NOMO-1 treated with DMSO at 0.1 percent for 48 hours (cell line): ENCODE results near the gene TBC1D22B.
"Not testable (repeated sequence)": the region's sequence is repeated elsewhere in the genome, so short reads cannot be mapped to it uniquely, and the experiment has no call there.

Experiments
- DNase-seq: peaks from one replicate; lab custom pipeline; 2025; ENCODE audit not compliant: unreplicated experiment; lab: John Stamatoyannopoulos, UW

TBC1D22B gene

GRCh38 chr6:37303091-37303660 lies 45.6 kb downstream of the TBC1D22B start:
- no peak for DNase-seq

- DNase-seq, result peak; percentile 7
Measured at GRCh38 chr6:37303891-37304503, 46.4 kb downstream of the TBC1D22B start.

DNA sequence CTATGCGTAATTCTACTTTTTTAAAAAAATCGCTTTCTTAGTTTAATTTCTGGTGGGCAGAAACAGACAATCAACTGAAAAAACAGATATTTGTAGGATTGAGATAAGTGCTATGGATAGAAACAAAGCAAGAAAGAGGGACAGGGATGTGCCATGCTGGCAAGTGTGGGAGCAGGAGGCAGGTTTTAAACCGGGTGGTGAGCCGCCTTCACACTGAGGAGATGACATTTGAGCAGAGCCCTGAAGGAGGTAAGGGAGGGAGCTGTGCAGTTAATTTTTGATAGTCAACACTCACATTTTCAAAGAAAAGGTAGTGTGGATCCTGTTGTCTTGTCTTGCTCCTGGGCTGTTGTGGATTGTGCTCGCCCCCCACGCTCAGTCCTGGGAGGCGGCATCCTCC lies 47.2 kb downstream of the TBC1D22B start:
- DNase-seq, result no peak

DNA sequence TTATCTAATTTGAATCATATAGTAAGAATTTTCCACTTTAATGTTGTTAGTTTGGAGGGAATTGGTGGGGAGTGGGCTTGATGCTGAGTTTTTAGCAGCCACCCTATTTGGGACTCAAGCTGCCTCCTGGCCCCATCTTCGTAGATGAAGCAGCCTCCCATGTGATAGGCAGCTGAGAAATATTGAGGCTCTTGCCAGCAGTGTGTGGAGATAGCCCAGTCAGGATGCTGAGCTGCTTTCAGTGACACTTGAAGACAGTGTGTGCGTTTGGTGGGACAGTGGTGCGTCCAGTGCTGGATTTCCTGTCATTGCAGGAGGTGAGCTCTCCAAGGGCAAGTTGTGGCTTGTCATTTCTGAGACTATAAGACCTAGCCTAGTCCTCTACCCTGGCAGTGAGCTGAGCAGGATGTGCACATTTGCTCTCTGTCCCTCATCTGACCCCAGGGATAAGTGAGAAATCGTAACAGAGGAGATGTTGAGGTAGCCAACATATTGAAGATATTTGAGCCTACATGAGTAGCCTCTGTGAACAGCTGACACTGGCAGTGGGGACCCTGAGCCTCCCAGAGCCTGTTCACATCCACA lies 48.4 kb downstream of the TBC1D22B start:
- DNase-seq, result no peak

DNA sequence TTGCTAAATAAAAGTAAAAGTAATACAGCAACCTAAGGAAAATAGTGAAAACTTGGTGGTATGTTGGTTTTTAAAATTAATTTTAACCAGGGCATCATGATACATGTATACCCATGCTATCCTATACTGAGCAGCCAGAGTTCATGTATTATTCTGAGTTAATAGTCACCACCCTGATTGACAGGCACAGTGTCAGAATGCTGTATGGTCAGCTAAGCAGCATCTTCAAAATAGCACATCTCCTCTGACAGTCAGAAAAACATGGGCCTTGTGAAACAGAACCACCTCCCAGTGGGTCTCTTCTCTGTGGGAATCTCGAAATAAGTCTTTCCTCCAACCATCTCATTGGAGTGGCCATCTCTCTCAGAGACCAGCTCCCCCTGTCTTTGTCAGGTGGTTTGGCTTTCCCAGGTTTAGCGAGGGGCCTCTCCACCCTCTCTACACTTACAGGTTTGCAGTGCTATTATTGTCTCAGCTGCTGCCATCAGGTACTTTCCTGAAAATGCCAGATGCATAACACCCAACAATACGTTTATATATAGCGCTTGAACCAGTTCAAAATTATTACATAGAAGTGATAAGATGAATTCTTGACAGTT lies 49.2 kb downstream of the TBC1D22B start:
- no peak for DNase-seq

DNA sequence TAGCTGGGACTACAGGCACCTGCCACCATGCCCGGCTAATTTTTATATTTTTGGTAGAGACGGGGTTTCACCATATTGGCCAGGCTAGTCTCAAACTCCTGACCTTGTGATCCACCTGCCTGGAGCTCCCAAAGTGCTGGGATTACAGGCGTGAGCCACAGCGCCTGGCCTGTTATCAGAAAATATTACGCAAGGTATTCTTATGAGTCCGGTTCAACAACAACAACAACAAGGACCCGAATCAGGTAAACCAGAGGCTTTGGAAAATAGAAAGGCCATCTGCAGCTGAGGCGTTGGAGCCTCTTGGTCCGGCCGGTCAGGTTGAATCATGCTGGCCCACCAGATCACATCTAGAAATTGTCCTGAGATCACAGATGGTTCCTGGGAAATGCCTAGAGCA lies 49.9 kb downstream of the TBC1D22B start:
- not testable (repeated sequence) for DNase-seq

DNA sequence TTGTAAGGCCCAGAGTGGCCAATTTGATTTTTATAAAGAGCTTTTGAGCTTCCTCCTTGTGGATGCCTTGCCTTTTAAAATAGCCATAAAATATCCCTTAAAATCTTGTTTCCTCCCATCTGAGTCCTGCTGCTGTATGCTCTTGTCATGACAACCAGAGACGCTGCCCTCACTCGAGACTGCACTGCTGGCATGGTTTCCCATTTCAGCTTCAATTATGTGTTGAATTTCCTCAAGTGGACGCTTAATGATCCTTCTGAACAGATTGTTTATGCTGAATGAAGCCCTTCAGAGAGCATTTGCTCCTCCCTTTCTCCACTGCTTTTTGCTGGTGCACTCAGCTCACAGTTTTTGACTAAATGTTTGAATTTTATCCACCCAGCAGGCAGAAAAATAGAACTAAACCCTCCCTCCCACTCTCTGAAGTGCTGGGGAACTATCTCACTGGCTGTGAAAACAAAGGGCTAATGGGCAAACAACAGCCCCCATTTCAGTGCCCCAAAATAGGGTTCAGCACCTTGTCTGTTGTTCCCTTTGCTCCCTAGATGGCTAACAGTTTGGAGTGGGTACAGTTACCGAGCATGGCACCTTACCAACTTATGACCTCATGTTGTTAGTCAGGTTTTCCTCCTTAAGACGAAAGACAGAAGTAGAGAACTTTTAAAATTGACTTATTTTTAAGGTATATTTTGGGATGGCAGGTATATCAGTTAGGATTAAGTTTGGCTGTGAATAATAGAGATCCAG lies 50.7 kb downstream of the TBC1D22B start:
- DNase-seq, result no peak

DNA sequence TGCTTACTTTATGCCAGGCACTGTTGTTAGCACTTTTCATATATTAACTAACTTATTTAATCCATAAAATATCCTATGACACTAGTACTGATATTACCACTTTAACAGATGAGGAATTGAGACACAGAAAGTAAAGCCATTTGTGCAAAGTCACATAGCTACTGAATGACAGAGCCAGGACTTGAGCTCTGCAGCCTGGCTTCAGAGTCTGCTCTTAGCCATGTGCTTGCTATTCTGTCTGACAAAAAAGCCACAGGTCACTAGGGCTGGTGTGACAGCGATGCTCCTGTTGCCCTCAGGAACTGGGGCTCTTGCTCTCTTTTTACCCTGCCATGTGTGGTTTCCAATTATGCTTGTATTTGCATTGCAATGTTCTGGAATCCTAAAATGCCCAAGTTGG lies 51.5 kb downstream of the TBC1D22B start:
- DNase-seq, result no peak

- no peak for DNase-seq
Measured at GRCh38 chr6:37309692-37310091, 52.1 kb downstream of the TBC1D22B start.

- DNase-seq, result no peak
Measured at GRCh38 chr6:37310966-37311365, 53.4 kb downstream of the TBC1D22B start.

- DNase-seq, result no peak
Measured at GRCh38 chr6:37311741-37312473, 54.3 kb downstream of the TBC1D22B start.

DNA sequence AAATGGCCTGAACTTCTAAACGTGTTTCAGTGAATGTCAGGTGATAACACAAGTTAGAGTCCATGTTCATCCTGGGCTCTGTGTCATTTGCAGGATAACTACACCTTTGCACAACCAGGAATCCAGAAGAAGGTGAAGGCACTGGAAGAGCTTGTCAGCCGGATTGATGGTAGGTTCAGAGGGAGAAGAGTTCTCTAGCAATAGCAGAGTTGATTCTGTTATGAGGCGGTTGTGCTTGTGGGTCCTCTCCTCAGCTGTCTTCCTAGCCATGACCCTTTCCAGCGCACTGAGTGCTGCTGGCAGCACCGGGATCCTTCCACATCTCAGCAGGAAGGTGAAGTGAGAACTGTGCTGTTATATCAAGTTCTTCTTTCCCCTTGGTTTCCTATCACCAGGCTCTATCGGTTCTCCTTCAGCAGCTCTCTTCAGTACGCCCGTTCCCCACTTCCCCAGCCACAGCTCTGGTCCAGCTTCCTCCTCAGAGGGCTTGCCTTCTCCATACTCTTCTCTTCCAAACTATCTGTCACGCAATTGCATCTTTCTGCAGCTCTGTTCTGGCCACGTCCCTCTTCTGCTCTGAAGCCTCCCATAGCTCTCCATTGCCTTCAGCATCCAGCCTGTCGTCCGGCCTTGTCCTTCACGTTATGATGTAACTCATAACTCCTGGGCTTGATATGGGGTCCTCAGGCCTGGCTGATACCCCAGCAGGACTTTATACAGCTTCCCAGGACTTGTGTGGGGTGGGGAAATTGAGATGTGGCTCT lies 56.3 kb downstream of the TBC1D22B start:
- no peak for DNase-seq

GRCh38 chr6:37314487-37315156 lies 57.0 kb downstream of the TBC1D22B start:
- peak; percentile 67 for DNase-seq

DNA sequence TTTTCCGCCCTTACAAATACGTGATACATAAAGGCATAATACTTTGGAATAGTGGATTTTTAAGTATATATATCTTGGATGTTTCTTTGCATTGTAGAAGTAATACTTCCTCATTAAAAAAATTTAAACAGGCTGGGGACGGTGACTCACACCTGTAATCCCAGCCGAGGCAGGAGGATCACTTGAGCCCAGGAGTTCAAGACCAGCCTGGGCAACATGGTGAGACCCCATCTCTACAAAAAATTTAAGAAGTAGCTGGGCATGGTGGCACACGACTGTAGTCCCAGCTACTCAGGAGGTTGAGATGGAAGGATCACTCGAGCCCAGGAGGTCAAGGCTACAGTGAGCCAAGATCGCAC lies 57.6 kb downstream of the TBC1D22B start:
- no peak for DNase-seq

- DNase-seq, result no peak
Measured at GRCh38 chr6:37316071-37316470, 58.5 kb downstream of the TBC1D22B start.

DNA sequence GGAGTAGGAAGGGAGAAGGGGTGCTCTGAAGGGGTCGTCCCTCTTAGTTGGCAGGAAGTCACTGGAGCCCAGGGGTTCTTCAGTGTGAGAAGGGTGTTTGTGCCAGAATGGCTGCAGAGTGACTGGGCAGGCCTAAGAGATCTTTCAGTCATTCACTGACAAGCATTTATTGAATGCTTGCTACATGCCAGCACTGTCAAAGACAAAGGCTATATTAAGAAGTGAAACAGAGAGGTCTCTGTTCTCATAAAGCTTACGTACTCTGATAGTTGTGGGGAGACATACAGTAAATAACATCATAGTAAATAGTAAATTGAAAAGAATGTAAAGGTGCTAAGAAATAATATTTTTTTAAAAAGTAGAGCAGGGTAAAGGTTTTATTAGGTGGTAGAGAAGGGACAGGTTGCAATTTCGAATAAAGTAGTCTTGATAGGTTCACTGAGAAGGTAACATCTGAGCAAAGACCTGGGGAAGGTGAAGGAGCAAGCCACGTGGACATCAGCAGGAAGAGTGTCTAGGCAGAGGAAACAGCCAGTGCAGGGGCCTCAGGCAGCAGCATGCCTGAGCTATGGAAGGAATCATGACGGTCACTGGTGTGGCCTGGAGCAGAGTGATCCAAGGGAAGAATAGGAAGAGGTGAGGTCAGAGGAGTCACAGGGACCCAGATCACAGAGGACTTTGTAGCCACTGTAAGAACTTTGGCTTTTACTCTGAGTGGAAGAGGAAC lies 59.9 kb downstream of the TBC1D22B start:
- no peak for DNase-seq

DNA sequence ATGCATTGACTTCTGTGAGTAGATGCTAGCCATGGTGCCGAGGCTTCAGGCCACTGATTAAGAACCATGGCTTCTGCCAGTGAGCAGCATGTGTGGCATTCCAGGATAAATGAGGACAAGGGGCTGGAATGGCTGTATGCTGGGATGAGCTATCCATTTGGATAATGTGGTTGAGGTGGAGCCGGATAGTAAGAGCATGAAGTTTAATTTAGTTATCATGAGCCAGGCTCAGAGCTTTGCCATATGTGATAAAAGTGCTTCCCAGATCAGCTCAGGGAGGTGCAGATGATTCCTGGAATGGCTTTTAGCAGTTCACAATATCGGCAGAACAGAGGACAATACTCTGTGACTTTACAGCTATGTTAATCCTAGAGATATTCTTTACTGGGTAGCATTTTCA lies 61.6 kb downstream of the TBC1D22B start:
- DNase-seq, result no peak

DNA sequence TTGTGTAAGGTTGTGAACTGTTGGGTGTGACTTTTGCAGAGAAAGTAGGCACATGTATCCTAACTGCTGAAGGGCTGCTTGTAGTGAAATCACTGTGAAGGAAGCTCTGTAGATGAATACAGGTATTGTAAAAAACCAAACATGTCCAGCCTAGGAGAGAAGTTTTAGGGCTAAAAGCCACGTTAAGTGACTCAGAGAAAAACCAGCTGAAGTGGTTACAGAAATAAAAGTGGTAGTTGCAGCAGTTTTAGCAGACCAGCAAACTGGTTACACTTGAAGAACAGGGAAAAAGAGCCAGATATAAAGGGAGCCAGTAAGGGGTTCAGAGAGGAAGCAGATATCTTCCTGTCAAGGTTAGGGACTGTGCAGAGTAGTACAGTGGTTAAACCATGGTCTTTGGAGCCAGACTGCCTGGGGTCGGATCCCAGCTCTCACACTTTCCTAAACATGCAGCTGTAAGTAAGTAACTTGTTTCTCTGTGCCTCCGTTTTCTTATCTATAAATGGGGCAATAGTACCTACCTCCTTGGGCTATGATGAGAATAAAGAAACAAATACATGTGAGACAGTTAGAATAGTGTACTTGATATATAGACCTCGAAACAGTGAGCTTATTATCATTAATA lies 62.4 kb downstream of the TBC1D22B start:
- DNase-seq, result no peak

DNA sequence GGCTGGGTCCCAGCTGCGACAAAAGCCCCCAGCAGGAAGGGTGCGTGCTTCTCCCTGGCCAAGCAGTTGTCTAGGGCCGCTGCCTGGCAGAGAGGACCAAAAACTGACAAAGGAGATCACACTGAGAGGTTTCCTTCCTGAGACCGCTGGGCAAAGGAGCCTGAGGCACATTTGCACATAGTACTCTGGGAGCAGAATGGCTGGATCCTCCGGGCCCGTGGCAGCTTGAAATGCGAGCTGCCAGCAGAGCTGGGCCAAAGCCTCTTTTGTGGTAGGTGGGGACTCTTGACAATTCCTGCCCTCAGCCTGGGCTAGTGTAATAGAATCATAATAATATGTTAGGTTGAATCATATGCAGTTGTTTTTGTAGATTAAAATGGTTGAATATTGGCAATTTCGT lies 63.1 kb downstream of the TBC1D22B start:
- DNase-seq, result no peak
